GM19023 (cell line): ENCODE results near the gene COL1A1.
A peak's percentile ranks its signal among the peaks of the same experiment; 100 is the strongest.

Source experiments
- ATAC-seq: cut with Tn5 transposase; IDR thresholded peaks from one replicate; pipeline ENCODE4 v1.9.1; 2021; ENCODE audit warnings: mild to moderate bottlenecking, moderate library complexity; ENCODE audit not compliant: unreplicated experiment

COL1A1 gene

DNA sequence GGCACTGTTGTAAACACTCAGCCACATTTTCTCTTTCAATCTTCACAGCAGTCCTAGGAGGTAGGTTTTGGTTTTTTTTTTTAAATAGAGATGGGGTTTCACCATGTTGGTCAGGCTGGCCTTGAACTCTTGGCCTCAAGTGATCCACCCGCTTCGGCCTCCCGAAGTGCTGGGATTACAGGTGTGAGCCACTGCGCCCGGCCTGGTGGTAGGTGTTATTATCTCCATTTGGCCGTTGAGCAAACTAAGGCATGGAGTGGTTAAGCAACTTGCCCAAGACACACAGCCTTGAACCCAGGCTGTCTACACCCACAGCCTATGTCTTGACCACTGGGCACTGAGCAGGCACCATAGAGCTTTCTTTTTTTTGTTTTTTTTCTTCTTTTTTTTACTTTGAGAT is 27.0 kb downstream of the COL1A1 start:
- ATAC-seq, result no peak

DNA sequence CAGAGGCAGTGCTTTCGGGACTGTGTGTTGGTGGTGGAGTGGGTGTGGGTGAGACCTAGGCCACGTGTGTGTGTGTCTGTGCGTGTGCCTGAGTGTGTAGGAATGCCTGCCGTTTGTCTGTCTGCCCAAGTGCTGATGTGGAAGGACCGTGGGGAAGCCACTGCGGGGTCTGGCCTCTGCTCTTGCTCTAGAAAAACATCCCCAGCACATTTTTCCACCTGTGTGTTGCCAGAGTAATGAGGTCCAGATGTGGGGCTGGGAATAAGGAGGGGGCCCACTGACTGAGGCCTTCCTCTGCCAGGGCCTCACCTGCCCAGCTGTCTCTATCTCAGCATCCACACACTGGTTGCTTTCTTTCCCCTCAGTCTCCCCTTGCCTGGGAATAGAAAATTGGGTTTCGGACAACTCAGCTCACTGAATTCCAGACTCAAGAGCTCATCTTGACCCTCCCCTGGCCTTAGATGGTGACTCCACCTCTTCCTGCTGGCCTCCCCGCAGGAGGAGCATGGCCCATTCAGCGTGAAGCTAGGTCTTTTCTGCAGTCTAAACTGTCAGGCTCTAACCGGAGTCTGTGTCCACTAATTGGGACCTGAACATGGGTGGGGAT is 28.0 kb downstream of the COL1A1 start:
- ATAC-seq, result no peak

DNA sequence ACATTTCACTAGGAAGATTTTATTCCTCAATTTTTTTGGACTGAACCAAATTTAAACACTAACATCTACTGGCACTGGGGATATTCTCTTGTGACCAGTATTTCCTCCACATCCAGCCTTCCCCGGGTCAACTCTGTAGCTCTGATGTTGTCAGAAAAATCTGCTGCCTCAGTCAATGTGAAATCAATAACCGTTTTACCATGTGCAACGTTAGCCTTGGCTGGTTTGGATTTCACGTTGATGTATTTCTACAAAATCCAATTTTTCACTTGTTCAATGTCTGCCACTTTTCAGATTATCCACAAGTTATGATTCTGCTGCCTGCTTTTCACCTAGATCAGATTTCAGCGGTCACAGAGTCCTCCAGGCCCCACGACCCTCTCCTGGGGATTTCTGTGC is 28.5 kb downstream of the COL1A1 start:
- no peak for ATAC-seq

DNA sequence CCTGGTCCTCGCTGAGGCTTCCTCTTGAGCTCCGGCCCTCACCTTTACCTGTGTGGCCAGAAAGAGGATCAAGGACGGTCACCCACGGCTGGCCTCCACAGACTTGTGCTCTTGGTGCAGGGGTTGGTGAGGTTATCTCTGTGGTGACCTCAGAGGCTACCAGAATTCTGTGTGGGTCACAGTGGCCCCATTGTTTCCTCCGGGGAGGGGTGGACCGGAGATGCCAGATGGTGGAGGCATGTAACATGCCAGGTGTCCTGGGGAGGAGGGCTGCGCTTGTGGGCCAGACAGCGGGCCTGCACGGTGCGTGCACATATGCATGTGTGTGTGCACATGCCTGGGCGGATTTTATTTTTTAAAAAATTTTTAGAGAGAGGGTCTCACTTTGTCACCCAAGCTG is 29.3 kb downstream of the COL1A1 start:
- no peak for ATAC-seq

DNA sequence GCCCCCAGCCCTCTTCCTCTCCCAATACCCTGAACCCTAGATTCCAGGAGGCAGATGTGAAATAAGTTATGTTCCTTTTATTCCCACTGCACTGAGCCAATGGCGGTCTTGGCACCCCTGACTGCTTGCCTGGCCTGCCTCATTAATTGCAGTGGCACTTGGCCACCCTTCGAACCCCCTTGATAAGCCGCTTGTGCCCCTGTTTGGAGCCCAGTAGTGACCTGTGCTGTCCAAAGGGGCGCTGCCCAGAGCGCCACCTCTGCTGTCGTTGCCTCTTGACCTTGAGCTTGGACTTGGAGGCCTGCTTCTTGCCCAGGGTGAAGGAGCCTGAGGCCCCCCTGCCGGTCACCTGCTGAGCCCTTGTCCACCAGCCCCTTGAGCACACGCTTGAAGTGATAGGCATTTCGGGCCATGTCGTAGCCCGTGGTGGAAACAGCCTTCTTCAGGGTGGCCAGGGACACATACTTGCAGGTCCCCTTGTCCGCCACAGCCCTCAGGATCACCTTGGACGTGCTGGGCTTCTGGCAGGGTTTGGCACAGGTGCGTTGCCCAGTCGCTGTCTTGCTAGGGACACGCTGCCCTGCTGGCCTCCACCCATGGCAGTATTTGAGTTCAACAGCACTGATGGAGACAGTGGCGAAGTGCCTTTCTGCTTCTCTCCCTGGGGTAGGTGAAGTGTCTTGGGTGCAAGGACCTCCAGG is 29.9 kb downstream of the COL1A1 start:
- ATAC-seq, result no peak

DNA sequence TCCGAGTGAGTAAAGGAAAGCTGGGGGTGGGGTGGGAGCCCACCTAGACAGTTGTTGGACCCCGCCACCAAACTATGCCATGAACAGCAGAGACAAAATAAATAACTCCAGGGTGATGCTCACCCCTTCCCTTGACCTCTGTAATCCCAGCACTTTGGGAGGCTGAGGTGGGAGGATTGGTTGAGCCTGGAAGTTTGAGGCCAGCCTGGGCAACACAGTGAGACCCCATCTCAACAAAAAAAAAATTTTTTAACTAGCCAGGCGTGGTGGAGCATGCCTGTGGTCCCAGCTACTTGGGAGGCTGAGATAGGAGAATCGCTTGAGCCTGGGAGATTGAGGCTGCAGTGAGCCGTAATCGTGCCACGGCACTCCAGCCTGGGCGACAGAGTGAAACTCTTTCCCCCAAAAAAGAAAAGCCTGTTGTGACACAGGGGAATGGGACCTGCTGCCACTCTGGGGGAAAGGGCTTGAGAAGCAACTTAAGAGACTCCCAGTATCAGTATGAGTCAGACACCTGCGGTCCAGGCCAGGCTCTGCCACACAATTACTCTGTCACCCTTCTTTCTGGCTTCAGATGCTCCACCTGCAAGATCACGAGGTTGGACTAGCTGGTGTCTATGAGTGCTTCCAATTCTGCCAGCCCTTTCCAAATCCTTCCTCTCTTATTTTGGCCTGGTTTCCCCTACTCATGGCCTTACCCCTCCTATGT is 30.6 kb downstream of the COL1A1 start:
- peak; percentile 68 for ATAC-seq

DNA sequence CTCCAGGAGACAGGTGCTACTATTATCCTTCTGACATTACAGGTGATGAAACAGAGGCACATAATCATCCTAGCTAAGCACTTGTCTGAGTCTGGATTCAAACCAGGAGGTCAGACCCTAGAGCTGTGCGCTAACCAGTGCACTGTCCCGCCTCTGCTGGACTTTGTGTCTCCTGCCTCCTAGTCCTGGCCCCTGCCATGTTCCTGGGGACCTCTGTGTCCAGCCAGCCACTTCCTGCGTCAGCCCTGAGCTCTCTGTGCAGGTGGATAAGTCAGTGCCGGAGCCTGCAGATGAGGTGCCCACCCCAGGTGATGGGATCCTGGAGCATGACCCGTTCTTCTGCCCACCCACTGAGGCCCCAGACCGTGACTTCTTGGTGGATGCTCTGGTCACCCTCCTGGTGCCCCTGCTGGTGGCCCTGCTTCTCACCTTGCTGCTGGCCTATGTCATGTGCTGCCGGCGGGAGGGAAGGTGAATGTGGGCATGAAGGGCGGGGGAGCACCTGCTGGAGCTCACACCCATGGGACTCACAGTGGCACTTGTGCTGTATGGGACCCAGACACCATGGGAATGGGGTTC is 31.5 kb downstream of the COL1A1 start:
- ATAC-seq, result no peak

DNA sequence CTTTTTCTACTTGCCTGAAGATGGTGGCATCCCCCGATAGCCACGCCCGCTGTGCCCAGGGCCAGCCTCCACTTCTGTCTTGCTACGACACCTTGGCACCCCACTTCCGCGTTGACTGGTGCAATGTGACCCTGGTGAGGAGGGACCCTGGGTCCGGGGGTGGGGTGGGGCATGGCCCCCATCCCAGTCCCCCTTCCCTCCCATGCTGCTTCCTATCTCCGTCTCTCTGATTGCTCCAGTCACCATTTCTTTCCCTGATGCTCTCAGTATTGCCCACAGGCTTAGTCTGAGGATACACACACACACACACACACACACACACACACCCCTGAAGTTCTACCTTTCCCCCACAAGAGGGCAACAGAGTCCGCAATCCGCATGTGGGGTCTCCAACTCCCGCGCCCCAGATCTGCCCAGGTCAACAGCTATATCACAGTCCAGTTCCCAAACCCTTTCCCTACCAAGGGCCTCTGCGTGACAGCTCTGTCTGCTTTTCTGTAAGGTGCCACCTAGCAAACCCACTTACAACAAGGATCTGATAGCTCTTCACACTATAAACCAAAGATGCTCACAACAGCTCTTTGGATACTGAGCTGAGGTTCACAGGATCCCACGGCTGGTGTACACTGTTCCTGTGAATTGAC is 32.2 kb downstream of the COL1A1 start:
- ATAC-seq, result no peak

DNA sequence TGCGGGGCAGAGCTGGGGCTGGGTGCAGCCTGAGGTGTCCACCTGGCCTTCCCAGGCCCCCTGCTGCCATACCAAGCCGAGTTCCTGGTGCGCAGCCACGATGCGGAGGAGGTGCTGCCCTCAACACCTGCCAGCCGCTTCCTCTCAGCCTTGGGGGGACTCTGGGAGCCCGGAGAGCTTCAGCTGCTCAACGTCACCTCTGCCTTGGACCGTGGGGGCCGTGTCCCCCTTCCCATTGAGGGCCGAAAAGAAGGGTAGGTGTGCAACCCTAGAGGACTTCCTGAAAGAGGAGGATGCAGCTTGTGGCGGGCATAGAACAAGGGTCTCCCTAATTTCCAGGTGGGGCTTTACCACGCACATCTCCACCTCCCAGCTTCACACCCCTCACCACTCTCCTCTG is 33.1 kb downstream of the COL1A1 start:
- no peak for ATAC-seq

DNA sequence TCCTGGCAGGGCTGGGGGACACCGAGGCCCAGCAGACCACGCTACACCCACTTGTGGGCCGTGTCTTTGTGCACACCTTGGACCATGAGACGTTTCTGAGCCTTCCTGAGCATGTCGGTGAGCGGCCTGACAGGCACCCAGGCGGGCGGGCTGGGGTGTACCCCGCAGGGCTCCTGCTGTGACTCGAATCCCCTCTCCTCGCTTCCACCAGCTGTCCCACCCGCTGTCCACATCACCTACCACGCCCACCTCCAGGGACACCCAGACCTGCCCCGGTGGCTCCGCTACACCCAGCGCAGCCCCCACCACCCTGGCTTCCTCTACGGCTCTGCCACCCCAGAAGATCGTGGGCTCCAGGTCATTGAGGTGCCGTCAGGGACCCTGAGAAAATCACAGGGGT is 34.1 kb downstream of the COL1A1 start:
- ATAC-seq, result no peak

DNA sequence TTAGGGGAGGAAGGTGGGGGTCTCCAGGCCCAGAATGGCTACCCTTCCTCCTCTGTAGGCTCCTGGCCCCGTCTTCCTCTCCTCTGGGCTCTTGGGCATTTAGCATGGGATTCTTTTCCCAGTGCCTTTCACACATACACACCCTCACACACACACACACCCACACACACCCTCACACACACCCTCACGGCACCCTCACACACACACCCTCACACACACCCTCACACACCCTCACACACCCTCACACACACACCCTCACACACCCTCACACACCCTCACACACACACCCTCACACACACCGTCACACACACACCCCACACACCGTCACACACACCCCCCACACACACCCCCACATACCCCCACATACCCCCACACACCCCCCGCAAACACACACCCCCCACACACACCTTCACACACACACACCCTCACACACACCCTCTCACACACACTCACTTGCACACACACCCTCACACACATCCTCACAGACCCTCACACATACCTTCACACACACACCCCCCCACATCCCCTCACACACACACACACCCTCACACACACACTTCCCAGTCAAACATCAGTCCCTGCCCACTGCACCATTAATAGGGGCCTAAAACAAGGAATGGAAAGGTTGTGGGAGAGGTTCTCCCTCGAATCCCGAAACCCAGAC is 34.8 kb downstream of the COL1A1 start:
- no peak for ATAC-seq

DNA sequence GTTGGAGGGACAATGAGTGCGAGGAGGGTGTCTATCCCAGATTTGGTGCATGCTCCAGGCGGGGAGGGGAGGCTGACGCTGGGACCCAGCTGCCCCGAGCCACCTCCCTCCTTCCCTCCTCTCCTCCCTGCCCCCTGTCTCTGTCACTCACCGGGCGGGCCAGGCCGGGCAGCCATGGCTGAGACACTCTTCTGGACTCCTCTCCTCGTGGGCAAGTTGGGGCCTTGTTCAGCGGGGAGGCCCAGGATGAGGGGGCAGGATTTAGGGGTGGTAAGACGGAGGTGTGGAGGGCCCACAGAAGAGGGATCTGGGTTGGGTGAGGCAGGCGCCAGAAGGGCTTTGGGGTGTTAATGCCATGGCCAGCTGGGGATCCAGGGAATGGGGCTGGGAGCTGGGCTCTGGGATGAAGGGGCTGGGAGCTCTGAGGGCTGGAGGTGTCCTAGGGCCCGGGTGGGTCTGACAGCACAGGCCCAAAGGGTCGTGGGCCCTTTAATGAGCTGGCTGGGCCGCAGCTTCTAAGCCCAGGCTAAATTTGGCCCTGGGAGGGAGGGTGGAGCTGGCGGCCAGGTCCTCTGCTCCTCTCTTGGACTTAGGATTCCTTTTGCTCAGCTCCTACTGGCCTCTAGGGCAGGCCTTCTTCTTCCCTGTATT is 35.4 kb downstream of the COL1A1 start, which contains the start of gene SGCA:
Gene SGCA (plus strand): TSS at position 139 of the 651 bp plus-strand sequence. CDS start 36 bp downstream, at position 175.
- ATAC-seq, result no peak

DNA sequence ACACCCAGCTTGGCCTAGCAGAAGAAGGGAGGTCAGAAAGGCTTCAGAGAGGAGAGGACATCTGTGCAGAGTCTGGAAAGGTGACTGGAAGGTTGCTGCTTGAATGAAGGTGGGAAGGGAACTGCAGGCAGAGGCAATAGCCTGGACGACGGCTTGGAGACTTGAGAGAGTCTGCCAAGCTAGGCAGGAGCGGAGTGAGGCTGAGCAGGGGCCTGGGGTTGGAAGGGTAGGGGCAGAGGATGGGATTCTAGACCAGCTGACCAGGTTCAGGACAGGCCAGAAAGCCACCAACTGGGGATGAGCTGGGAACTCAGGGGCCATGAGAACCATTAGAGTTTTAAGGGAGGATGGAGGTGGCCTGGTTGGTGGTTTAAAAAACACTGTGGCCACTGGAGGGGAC is 36.0 kb downstream of the COL1A1 start:
- no peak for ATAC-seq

DNA sequence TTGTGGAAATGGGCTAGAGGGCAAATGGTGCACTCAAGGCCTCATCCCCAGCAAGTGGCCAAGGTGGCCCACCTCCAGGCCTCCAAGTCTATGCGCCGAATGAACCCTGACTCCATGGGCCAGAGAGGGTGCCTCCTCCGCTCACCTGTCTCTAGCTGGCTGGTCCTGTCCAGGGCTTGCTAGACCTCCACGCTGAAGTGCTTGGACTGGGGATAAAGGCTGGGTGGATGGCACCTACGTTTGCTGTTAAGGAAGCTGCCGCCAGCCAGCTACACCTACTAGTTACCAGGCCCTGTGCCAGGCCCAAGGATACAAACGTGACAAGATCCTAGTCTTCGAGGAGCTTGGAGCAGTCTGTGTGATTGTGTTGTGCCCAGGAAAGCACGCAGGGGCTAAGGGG is 36.4 kb downstream of the COL1A1 start:
- no peak for ATAC-seq

DNA sequence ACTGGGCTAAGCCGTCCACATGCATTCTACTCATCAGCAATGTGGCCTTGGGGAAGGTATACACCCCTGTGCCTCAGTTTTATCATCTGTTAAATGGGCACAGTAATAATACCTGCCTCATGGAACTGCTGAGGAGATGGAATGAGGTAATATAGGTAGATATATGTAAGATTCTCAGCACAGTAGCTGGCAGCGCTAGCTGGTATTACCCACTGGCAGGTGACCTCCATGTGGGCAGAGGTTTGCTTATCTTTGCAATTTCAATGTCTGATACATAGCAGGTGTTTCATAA is 36.8 kb downstream of the COL1A1 start:
- ATAC-seq, result no peak

DNA sequence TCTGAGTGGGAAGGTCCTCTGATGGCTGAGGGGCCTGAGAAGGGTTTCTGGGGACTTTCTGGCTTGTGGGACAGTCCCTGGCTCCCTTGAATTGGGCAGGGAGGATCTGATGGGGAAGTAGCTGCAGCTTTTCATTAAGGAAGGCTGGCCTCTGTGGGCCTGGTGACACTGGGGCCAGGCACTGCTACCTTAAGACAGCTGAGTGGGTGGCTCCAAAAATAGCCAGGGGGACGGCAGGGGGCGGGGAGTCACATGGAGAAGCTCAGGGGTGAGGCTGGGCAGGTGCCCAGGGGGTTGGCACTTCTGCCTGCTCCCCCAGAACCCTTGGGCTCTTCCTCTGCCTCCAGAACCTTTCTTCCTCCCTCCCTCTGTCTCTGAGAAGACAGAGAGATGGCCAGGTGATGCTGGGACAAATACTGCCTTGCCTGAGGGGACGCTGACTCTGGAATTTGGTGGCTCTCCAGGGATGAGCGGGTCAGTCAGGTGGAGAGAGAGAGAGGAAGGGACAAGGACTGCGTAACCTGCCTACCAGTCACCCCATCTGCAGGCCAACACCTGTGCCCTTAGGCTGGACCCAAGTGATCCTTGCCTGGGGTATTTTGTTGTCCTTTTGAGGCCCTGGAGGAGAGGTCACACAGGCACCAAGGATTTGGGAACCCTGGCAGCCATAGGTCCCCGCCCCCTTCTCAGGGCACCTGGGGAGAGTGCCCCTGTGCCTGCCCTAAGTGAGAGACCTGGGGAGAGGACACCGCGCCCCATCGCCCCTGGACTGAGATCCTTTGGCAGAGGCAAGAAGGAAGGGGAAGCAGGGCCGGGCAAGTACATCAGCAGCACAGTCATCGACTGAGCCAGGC is 37.4 kb downstream of the COL1A1 start:
- no peak for ATAC-seq

DNA sequence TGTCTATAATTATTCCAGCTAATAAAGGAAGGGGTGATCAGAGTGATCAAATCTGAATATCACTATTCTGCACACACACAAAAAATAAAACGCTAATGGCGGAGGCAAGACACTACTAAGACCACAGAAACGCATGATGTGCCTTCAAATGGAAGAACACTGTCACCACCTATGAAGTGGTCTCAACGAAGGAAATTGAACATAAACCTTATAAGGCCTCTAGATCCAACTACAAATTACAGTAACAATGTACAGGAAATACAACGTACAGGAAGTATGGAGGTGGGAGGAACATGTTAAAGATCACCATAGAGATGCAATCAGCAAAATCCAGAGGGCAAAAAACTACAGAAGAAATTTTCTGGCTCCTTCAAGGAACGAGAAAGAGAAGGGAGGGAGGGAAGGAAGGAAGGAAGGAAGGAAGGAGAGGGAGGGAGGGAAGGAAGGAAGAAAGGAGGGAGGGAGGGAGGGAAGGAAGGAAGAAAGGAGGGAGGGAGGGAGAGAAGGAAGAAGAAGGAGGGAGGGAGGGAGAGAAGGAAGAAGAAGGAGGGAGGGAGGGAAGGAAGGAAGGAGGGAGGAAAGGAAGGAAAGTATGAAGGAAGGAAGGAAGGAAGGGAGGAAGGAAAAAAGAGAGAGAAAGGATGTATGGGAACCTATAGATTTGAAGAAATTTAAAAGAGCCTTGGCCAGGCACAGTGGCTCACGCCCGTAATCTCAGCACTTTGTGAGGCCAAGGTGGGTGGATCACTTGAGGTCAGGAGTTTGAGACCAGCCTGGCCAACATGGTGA is 38.8 kb downstream of the COL1A1 start:
- ATAC-seq, result no peak

DNA sequence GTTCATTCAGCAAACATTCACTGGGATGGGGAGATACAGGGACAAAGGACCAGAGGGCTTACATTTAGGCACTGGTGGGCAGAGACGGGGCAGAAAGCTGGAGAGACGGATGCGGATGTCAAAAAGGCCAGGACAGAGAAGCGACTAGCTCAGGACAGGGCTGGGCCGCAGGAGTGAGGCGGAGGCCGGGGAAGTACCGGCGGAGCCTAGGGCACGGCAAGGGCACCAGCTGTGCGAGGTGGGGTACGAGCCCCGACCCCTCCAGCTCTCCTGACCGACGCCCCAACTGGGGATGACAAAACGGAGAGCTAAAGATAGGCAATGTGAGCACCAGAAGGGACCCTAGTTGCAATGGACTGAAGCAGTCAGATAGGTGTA is 39.5 kb downstream of the COL1A1 start:
- no peak for ATAC-seq
